ENCODE data around the gene NKX6-2.

GRCh38 chr10:132806561-132807003 lies 20.6 kb upstream of the NKX6-2 start:
- TF ChIP-seq ZNF462 (CRISPR knock-in tag; IDR thresholded peaks at IDR 0.05) (no peak), POLR2AphosphoS5 (IDR thresholded peaks at IDR 0.05; ENCODE audit: low read depth) (no peak), EZH2 (IDR thresholded peaks at IDR 0.05; ENCODE audit: low read depth, unreplicated experiment) (no peak), NANOG (IDR thresholded peaks at IDR 0.05; ENCODE audit: borderline replicate concordance) (no peak), EZH2phosphoT487 (IDR thresholded peaks at IDR 0.05; ENCODE audit: unreplicated experiment) (no peak), JUNB (IDR thresholded peaks at IDR 0.05; ENCODE audit: unreplicated experiment) (no peak)
- TF ChIP-seq, protein P1, sequence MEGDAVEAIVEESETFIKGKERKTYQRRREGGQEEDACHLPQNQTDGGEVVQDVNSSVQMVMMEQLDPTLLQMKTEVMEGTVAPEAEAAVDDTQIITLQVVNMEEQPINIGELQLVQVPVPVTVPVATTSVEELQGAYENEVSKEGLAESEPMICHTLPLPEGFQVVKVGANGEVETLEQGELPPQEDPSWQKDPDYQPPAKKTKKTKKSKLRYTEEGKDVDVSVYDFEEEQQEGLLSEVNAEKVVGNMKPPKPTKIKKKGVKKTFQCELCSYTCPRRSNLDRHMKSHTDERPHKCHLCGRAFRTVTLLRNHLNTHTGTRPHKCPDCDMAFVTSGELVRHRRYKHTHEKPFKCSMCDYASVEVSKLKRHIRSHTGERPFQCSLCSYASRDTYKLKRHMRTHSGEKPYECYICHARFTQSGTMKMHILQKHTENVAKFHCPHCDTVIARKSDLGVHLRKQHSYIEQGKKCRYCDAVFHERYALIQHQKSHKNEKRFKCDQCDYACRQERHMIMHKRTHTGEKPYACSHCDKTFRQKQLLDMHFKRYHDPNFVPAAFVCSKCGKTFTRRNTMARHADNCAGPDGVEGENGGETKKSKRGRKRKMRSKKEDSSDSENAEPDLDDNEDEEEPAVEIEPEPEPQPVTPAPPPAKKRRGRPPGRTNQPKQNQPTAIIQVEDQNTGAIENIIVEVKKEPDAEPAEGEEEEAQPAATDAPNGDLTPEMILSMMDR (conservative IDR thresholded peaks at IDR 0.05; ENCODE audit: low read depth in 2 of 2): no peak
